WTC11 (cell line): ENCODE results near the gene PTPRCAP.
A peak's percentile ranks its signal among the peaks of the same experiment; 100 is the strongest.

Source experiments
- ATF2 ChIP-seq: sonication (generic); formaldehyde crosslinking; IDR thresholded peaks from 2 replicates; pipeline ENCODE4 v1.8.1; 2022; ENCODE audit warnings: low read depth, missing genetic modification reagents, borderline replicate concordance
- CTCF ChIP-seq: fragments of 200-600 bp; IDR thresholded peaks from 2 replicates; pipeline ENCODE4 v1.8.0; 2022; ENCODE audit warnings: antibody characterized with exemption
- FOXP4 ChIP-seq: sonication (generic); formaldehyde crosslinking; IDR thresholded peaks from 2 replicates; pipeline ENCODE4 v1.8.0; 2022; ENCODE audit warnings: mild to moderate bottlenecking, missing genetic modification reagents
- NFE2L1 ChIP-seq: sonication (generic); formaldehyde crosslinking; IDR thresholded peaks from 2 replicates; pipeline ENCODE4 v1.8.1; 2023; ENCODE audit warnings: missing genetic modification reagents
- SMAD3 ChIP-seq: sonication (generic); formaldehyde crosslinking; IDR thresholded peaks from 2 replicates; pipeline ENCODE4 v1.8.0; 2022; ENCODE audit warnings: missing genetic modification reagents, mild to moderate bottlenecking, borderline replicate concordance
- ZBTB21 ChIP-seq: sonication (generic); formaldehyde crosslinking; IDR thresholded peaks from 2 replicates; pipeline ENCODE4 v1.8.1; 2023; ENCODE audit warnings: mild to moderate bottlenecking, missing genetic modification reagents, borderline replicate concordance

GRCh38 chr11:67420646-67421429 is 16.6 kb downstream of the PTPRCAP start:
- TF ChIP-seq ZBTB21 (CRISPR knock-in tag) (no peak), NFE2L1 (CRISPR knock-in tag) (no peak), CTCF (no peak), ATF2 (CRISPR knock-in tag) (no peak), FOXP4 (CRISPR knock-in tag) (peak; percentile 75), SMAD3 (CRISPR knock-in tag) (0 out of 2 replicates have a peak, but pooled peaks have one; percentile 45)
